GM19023 (cell line): Measurements from ENCODE around the gene MKI67.
"Not testable (repeated sequence)": the region's sequence is repeated elsewhere in the genome, so short reads cannot be mapped to it uniquely, and the experiment has no call there.

ENCODE experiments used
- ATAC-seq: cut with Tn5 transposase; IDR thresholded peaks from one replicate; pipeline ENCODE4 v1.9.1; 2021; ENCODE audit warnings: mild to moderate bottlenecking, moderate library complexity; ENCODE audit not compliant: unreplicated experiment

Gene MKI67

GRCh38 chr10:128149267-128150014, 23.2 kb upstream of the MKI67 start:
- ATAC-seq = no peak

DNA sequence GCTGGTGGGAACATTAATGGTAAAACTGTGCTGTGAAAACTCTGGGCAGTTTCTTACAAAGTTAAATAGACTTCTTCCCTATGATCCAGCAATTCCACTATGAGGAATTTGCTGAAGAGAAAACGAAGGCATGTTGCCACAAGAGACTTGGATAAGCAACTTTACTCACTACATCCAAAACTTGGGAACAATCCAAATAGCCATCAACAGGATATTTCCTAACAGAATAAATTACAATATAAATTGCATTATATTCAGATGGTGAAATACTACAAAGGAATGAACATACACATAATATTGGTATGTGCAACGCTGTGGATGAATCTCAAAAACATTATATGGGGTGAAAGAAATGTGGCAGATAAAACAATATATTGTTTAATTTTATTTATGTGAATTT, 21.4 kb upstream of the MKI67 start:
- no peak for ATAC-seq

DNA sequence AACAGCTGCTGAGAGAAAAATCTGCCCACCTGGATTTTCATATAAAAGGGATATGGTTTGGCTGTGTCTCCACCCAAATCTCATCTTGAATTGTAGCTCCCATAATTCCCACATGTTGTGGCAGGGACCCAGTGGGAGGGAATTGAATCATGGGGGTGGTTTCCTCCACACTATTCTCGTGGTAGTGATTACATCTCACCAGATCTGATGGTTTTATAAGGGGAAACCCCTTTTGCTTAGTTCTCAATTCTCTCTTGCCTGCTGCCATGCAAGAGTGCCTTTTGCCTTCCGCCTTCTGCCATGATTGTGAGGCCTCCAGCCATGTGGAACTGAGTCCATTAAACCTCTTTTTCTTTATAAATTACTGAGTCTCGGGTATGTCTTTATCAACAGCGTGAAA, 20.8 kb upstream of the MKI67 start:
- no peak for ATAC-seq

DNA sequence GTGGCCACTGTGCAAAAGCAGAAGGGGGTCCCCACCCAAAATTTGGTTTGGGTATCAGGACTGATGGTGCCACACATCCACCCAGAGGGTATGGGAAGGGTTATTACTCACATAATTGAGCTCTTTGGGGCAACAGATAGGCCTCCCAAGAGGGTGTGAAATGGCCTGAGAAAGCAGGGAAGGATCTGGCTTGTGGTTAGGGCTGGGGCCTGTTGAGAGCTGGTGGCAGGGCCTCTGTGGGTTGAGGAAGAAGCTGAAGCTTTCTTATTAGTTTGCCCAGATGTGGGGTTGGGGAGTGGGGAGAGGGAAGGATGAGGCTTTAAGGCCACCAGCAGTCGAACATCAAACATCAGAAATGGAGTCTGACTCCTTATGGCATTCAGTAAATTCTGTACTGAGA, 18.3 kb upstream of the MKI67 start:
- no peak for ATAC-seq

DNA sequence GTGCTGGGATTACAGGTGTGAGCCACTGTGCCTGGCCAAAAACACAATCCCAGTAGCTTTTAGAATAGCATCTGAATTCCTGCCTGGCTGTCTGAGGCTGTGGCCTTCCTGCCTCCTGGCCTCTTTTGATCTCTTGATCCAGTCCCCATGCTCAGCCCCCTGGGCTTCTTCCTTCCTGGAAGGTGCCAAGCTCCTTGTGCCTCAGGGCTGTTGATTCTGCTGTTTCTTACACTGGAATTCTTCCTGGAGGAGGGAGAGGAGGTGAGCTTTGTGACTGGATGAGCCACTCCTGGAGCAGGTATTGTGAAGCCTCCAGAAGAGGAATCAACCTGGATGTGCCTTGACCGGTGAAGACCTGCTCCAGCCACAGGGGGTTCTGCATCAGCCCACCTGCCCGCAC, 17.3 kb upstream of the MKI67 start:
- no peak for ATAC-seq

- no peak for ATAC-seq
Observed at GRCh38 chr10:128140425-128140824, 14.2 kb upstream of the MKI67 start.

DNA sequence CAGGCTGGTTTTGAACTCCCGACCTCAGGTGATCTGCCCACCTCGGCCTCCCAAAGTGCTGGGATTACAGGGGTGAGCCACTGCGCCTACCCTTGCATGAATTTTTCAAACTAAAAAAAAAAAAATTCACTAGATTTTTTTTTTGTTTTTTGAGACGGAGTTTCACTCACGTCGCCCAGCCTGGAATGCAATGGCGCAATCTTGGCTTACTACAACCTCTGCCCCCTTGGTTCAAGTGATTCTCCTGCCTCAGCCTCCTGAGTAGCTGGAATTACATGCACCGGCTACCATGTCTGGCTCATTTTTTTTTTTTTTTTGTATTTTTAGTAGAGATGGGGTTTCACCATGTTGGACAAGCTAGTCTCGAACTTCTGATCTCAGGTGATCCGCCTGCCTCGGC, 12.2 kb upstream of the MKI67 start:
- ATAC-seq = not testable (repeated sequence)

DNA sequence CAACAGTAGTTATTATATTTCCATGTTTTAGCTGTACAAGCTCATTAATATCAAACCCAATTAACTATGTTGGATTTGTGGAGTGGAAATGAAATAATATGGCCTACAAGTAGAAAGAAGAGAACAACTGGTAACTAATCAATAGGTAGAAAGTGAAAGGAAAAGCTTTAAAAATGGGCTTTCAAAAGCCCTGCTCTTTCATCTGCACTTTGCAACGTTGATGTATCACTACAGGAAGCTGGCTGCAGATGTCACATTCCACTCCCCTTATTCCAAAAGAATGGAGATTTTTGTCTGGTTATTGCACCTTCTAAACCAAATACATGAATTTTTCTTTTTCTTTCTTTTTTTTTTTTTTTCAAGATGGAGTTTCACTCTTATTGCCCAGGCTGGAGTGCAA, 11.7 kb upstream of the MKI67 start:
- no peak for ATAC-seq

GRCh38 chr10:128130051-128130450, 3.8 kb upstream of the MKI67 start:
- no peak for ATAC-seq

GRCh38 chr10:128128582-128128981, 2.4 kb upstream of the MKI67 start:
- no peak for ATAC-seq

- no peak for ATAC-seq
Observed at GRCh38 chr10:128125416-128125943, 743 bp downstream of the MKI67 start.

DNA sequence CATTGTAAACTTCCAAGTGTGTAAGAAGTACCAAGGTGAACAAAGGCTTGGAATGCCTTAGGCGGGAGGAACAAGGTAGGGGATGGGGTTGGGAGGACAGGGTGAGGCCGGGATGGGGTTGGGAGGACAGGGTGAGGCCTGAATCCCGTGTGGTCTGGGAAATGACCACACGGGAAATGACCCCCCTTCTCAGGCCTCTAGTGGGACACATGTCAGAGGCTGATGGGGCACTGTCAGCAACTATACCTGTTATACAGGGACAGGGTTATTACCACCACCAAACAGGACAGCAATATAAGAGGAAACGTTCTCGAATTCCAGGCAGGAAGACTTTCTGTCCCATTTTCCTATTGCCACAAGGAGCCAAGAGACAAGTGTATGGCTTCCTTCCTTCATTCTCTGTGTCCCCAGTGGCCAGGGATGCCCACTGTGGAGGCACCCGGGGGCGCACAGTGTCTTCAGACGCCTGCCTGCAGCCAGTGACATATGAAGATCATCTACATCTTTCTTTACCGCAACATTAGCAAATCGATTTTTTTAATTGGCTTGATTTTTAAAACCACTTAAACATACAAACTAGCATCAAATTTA, 1.3 kb downstream of the MKI67 start:
- ATAC-seq = no peak

- no peak for ATAC-seq
Observed at GRCh38 chr10:128123846-128124245, 2.4 kb downstream of the MKI67 start.

DNA sequence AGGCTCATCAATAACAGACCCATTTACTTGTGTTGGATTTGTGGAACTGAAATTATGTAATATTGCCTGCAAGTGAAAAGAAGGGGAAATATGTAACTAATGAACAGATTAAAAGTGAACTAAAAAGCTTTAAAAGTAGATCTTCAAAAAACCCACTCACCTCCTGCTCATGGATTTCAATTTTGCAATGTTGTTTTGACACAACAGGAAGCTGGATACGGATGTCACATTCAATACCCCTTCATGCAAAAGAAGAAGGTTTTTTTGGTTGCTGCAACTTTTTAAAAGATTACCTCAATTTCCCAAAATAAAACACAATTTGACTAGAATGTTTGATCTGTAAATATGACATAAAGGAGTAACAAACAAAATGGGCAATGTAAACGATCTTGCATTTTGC, 3.3 kb downstream of the MKI67 start:
- no peak for ATAC-seq

DNA sequence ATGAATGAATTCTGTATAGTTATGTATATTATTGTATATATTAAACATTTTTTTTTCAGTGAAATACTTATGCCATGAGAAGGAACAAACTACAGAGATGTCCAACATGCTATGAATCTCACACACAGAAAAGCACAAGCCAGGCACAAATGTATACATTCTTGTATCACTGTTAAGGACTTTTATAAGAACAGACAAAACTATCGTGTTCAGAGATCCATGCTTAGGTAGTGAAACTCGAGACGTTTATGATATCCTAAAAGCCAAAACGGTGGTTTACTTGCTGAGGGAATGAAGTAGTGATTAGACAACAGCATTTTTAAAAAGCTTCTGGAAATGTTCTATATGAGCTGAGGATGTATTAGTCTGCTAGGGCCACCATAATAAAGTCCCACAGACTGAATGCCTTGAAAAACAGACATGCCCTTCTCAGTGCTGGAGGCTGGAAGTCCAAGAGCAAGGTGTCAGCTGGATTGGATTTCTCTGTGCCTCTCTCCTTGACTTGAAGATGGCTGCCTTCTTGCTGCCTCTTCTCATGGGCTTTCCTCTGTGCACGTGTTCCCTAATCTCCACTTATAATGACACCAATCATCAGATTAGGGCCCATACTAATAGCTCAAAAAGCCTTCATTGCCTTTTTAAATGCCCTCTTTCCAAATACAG, 4.3 kb downstream of the MKI67 start:
- no peak for ATAC-seq

- ATAC-seq = no peak
Observed at GRCh38 chr10:128116851-128117615, 9.2 kb downstream of the MKI67 start.

- no peak for ATAC-seq
Observed at GRCh38 chr10:128116187-128116586, 10.0 kb downstream of the MKI67 start.

DNA sequence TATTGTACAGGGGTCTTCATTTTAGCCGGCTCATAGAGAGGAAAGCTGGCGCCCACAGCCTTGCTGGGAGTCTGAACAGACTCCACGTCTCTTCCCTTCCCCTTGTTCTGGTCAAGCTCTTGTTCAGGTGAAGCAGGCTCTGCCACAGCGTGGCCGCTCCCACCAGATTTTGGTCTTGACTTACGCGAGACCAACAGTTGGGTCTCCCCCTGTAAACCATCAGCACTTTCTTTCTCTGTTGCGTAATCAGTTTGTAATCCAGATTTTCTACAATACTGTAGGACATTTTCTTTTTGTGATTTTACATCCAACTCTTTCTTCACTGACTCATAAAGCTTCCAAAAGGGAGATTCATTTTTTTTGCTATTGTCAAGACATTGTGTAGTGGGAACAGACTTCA, 10.9 kb downstream of the MKI67 start:
- ATAC-seq = no peak

DNA sequence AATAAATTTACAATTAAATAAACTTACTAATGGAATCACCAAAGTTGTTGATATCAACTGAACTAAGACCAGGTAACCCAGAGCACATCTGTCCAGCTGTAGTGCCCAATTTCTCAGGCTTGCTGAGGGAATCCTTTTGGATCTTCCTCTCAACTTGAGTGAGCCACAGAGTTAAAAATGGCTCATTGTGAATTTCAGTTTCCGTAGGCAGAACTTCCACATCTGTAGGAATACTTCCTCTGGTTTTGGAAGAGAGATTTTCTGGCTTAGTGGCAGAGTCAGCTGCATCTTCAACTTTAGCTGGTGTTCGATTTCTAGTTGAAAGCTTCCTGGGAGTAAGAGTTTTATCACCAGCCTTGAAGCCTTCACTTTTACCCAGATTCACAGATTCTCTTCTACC, 11.3 kb downstream of the MKI67 start:
- ATAC-seq = no peak

DNA sequence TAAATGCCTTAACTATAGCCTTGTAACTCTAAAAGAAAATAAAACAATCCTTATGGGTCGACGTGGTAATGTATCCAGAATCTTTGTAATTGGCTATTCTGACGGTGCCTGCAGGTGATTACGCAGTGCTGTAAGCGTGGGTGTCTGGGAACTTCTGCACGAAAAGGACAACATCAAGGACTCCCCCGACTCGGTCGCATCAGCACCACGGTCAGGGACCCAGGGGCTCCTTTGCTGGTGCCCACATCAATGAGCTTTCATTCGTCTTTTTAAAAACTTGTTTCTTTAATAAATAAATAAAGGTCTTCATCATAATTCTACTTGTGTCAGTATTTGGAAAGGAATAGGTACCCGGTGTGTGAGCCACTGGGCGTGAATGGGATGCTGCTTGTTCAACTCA, 13.2 kb downstream of the MKI67 start:
- ATAC-seq = no peak

- no peak for ATAC-seq
Observed at GRCh38 chr10:128111696-128112095, 14.5 kb downstream of the MKI67 start.
